B cell (primary cell): Measurements from ENCODE around the gene TMOD3. TPM values are rescaled to one million over a fixed set of nuclear protein-coding genes. Genes with fewer than 3 reads are reported as not detected.

Experiments
- ATAC-seq: fragments of 200-7000 bp; cut with Tn5 transposase; one replicate; pipeline ENCODE4 v1.10.0; 2021; ENCODE audit warnings: low read depth, mild to moderate bottlenecking, moderate number of reproducible peaks, moderate library complexity
- CTCF ChIA-PET: fragments of 350-600 bp; sonication (Branson Sonifier 250); formaldehyde crosslinking; loops from one replicate; lab custom pipeline; 2021; ENCODE audit warnings: antibody characterized with exemption, inconsistent platforms; lab: Charles Lee
- POLR2A ChIA-PET: fragments of 350-600 bp; sonication (Branson Sonifier 250); formaldehyde crosslinking; loops from one replicate; lab custom pipeline; 2021; ENCODE audit warnings: antibody characterized with exemption; lab: Charles Lee
- DNase-seq: peaks from one replicate; pipeline ENCODE4 v3.0.0; 2013
- H2AFZ ChIP-seq: 2 replicates; pipeline ENCODE4 v1.6.1; 2012; ENCODE audit warnings: mild to moderate bottlenecking, low read depth, low read length; ENCODE audit not compliant: insufficient read depth, poor library complexity, severe bottlenecking
- H3K27ac ChIP-seq, 2 donors: 1 replicate in 1 of 2; 2 replicates in 1 of 2; pipeline ENCODE4 v1.5.1; 2012 to 2013; ENCODE audit warnings: low read length in 2 of 2, mild to moderate bottlenecking in 2 of 2, moderate library complexity in 1 of 2
- H3K27me3 ChIP-seq, 4 experiments: fragments of 200-600 bp in 1 of 4; sonication (generic) in 1 of 4; replicated peaks in 1 of 4; 1 replicate in 2 of 4; 2 replicates in 2 of 4; pipeline versions ENCODE4 v1.6.1 to v1.7.0; 2013 to 2016; ENCODE audit warnings: low read length in 3 of 4, mild to moderate bottlenecking in 2 of 4, mixed read lengths in 1 of 4, moderate library complexity in 1 of 4; ENCODE audit not compliant: insufficient read depth in 4 of 4, control insufficient read depth in 3 of 4; ENCODE audit errors: control extremely low read depth in 1 of 4
- H3K36me3 ChIP-seq, 2 experiments: replicated peaks in 1 of 2; 1 replicate in 1 of 2; 2 replicates in 1 of 2; pipeline versions ENCODE4 v1.6.1 to v1.7.1; 2013; ENCODE audit warnings: low read length in 1 of 2; ENCODE audit not compliant: insufficient read depth in 2 of 2, control insufficient read depth in 1 of 2; ENCODE audit errors: control extremely low read depth in 1 of 2, extremely low read depth in 1 of 2
- H3K4me1 ChIP-seq, 2 donors: fragments of 200-600 bp in 1 of 2; sonication (generic) in 1 of 2; 1 replicate in 1 of 2; 2 replicates in 1 of 2; pipeline versions ENCODE4 v1.5.1 to v1.6.1; 2013 to 2017; ENCODE audit warnings: low read length in 2 of 2; ENCODE audit not compliant: control insufficient read depth in 2 of 2, insufficient read depth in 2 of 2
- H3K4me2 ChIP-seq: replicated peaks from 2 replicates; pipeline ENCODE3; 2012; ENCODE audit warnings: mild to moderate bottlenecking, low read depth, low read length; ENCODE audit not compliant: poor library complexity, severe bottlenecking
- H3K4me3 ChIP-seq, 5 experiments: fragments of 200-600 bp in 1 of 5; sonication (generic) in 1 of 5; 1 replicate in 3 of 5; 2 replicates in 2 of 5; pipeline versions ENCODE4 v1.5.1 to v1.7.0; 2011 to 2016; ENCODE audit warnings: low read length in 4 of 5, mild to moderate bottlenecking in 4 of 5, low read depth in 2 of 5, control low read depth in 1 of 5, moderate library complexity in 1 of 5; ENCODE audit not compliant: insufficient read depth in 1 of 5; ENCODE audit errors: control extremely low read depth in 1 of 5, extremely low read depth in 1 of 5
- H3K79me2 ChIP-seq: fragments of 200-600 bp; sonication (generic); one replicate; pipeline ENCODE4 v1.6.0; 2016; ENCODE audit warnings: low read length; ENCODE audit not compliant: control insufficient read depth, insufficient read depth
- H3K9ac ChIP-seq: fragments of 200-600 bp; sonication (generic); 2 replicates; pipeline ENCODE4 v1.6.1; 2017; ENCODE audit warnings: mild to moderate bottlenecking, low read length, moderate library complexity
- H3K9me3 ChIP-seq, 3 donors: one replicate each; pipeline versions ENCODE4 v1.6.1 to v1.7.1; 2013; ENCODE audit warnings: low read length in 2 of 3; ENCODE audit not compliant: control insufficient read depth in 2 of 3, insufficient read depth in 1 of 3; ENCODE audit errors: control extremely low read depth in 1 of 3
- H4K20me1 ChIP-seq: 2 replicates; pipeline ENCODE4 v1.6.0; 2012; ENCODE audit warnings: mild to moderate bottlenecking, low read length; ENCODE audit not compliant: insufficient read depth, control insufficient read depth, poor library complexity, severe bottlenecking
- H3K27ac Mint-ChIP-seq: one replicate; pipeline ENCODE4 v1.8.0; 2021; ENCODE audit warnings: mixed read lengths
- H3K27me3 Mint-ChIP-seq: one replicate; pipeline ENCODE4 v1.8.0; 2021; ENCODE audit warnings: mixed read lengths
- H3K4me1 Mint-ChIP-seq: one replicate; pipeline ENCODE4 v1.8.0; 2021; ENCODE audit warnings: mixed read lengths
- H3K4me3 Mint-ChIP-seq: one replicate; pipeline ENCODE4 v1.8.0; 2021; ENCODE audit warnings: mixed read lengths
- H3K9me3 Mint-ChIP-seq: one replicate; pipeline ENCODE4 v1.8.0; 2022; ENCODE audit warnings: mixed read lengths; ENCODE audit not compliant: insufficient read depth
- CTCF ChIP-seq: fragments of 200-600 bp; IDR thresholded peaks from one replicate; pipeline ENCODE4 v1.8.0; 2022; ENCODE audit warnings: antibody characterized with exemption, mild to moderate bottlenecking
- EZH2 ChIP-seq: IDR thresholded peaks from 2 replicates; pipeline ENCODE4 v1.6.1; 2012; ENCODE audit warnings: borderline replicate concordance, low read depth, mild to moderate bottlenecking, moderate library complexity, low read length; ENCODE audit not compliant: insufficient read depth, poor library complexity, severe bottlenecking
- WGBS: methylation state at CpG from one replicate; pipeline ENCODE4 v1.1.5; 2013; ENCODE audit warnings: missing lambda C conversion rate; ENCODE audit not compliant: insufficient coverage; 5-methylcytosine and 5-hydroxymethylcytosine counted together
- intact Hi-C: fragments of 100-400 bp; cut with micrococcal nuclease; formaldehyde crosslinking; loops from one replicate; pipeline ENCODE4 v1.10.0; 2022
- polyA plus RNA-seq: library from polyadenylated mRNA; depleted of rRNA; stranded (reverse); fragments of >200 nt; gene quantifications from 2 replicates; pipeline ENCODE4 v1.2.3, GENCODE V29; 2012
- total RNA-seq, 2 donors: library from RNA; stranded (reverse); fragments of 120-200 nt in 1 of 2; gene quantifications; 1 replicate in 1 of 2; 2 replicates in 1 of 2; pipeline versions ENCODE4 v1.2.3 to v1.2.4, GENCODE V29; 2013 to 2022

TMOD3 gene
- total and polyA plus RNA-seq, 2 donors (not counting 1 experiment from before 2014, with no cell fraction given) = 7.2 to 52.1 TPM

- Histone ChIP-seq H4K20me1 (no peaks in the 10 kb centered on the region), H3K36me3 (peaks cover 12 to 51% of the 10 kb centered on the region in 2 experiments), H3K4me2 (no peak overlapping the region), H3K9ac (no peak overlapping the region), H3K4me1 (no peaks in the 10 kb centered on the region), H2AFZ (no peak overlapping the region), H3K79me2 (no peaks in the 10 kb centered on the region), H3K4me3 (no peak overlapping the region), H3K27ac (no peak overlapping the region), H3K9me3 (no peaks in the 10 kb centered on the region), H3K27me3 (no peaks in the 10 kb centered on the region)
- no peaks in the 10 kb centered on the region for H3K27me3 Mint-ChIP-seq
- H3K9me3 Mint-ChIP-seq = no peaks in the 10 kb centered on the region
- no peak for DNase-seq
- no peak for ATAC-seq
- intact Hi-C loops = no loop called here
- H3K4me1 Mint-ChIP-seq = no peaks in the 10 kb centered on the region
- CTCF ChIA-PET = interaction anchor here (0.9 to 2.1 kb wide), 4 partner anchors 10 to 255 kb away, joined by 3 to 12 read pairs (median 4); no protein-coding TSS in a partner anchor
- 95% methylated on average over 4 of the region's 4 CpGs for WGBS
- no peak overlapping the region for H3K4me3 Mint-ChIP-seq
- POLR2A ChIA-PET = no interaction called here
- no peak overlapping the region for H3K27ac Mint-ChIP-seq
- no peak for TF ChIP-seq CTCF
Observed at GRCh38 chr15:51904931-51905330, 75.5 kb downstream of the TMOD3 start.

- TF ChIP-seq CTCF (no peak), EZH2 (no peak)
- Histone ChIP-seq H3K27ac (no peak overlapping the region), H3K36me3 (peaks cover 11 to 38% of the 10 kb centered on the region in 2 experiments), H3K4me1 (no peaks in the 10 kb centered on the region), H2AFZ (no peak overlapping the region), H3K27me3 (no peaks in the 10 kb centered on the region), H3K79me2 (no peaks in the 10 kb centered on the region), H3K4me3 (no peak overlapping the region), H3K4me2 (no peak overlapping the region), H3K9me3 (no peaks in the 10 kb centered on the region), H3K9ac (no peak overlapping the region), H4K20me1 (no peaks in the 10 kb centered on the region)
- CTCF ChIA-PET = interaction anchor here (0.8 kb wide), 1 partner anchor 26 kb away, joined by 3 read pairs; no protein-coding TSS in a partner anchor
- intact Hi-C loops = no loop called here
- H3K27me3 Mint-ChIP-seq = no peaks in the 10 kb centered on the region
- DNase-seq = no peak
- no peaks in the 10 kb centered on the region for H3K4me1 Mint-ChIP-seq
- no peak overlapping the region for H3K27ac Mint-ChIP-seq
- H3K4me3 Mint-ChIP-seq = no peak overlapping the region
- 92% methylated on average over 6 of the region's 8 CpGs for WGBS
- POLR2A ChIA-PET = no interaction called here
- ATAC-seq = no peak
- no peaks in the 10 kb centered on the region for H3K9me3 Mint-ChIP-seq
Observed at GRCh38 chr15:51907136-51907862, 77.8 kb downstream of the TMOD3 start.
